Activated CD8-positive, alpha-beta T cell treated with anti-CD3 and anti-CD28 coated beads for 36 hours (primary cell): Measurements from ENCODE around the gene MAGI2. TPM values are rescaled to one million over a fixed set of nuclear protein-coding genes. Genes with fewer than 3 reads are reported as not detected.

ENCODE experiments used
- ATAC-seq: fragments of 200-7000 bp; cut with Tn5 transposase; one replicate; pipeline ENCODE4 v1.10.0; 2021; ENCODE audit warnings: mild to moderate bottlenecking, moderate library complexity
- CTCF ChIA-PET: fragments of 350-600 bp; sonication (Branson Sonifier 250); formaldehyde crosslinking; loops from one replicate; lab custom pipeline; 2021; ENCODE audit warnings: antibody characterized with exemption; lab: Charles Lee
- POLR2A ChIA-PET: fragments of 350-600 bp; sonication (Branson Sonifier 250); formaldehyde crosslinking; loops from one replicate; lab custom pipeline; 2021; ENCODE audit warnings: antibody characterized with exemption; lab: Charles Lee
- DNase-seq: peaks from one replicate; pipeline ENCODE4 v3.0.0-alpha.2; 2020
- H3K27ac Mint-ChIP-seq: one replicate; pipeline ENCODE4 v1.8.0; 2021; ENCODE audit warnings: mild to moderate bottlenecking, mixed read lengths
- H3K27me3 Mint-ChIP-seq: one replicate; pipeline ENCODE4 v1.8.0; 2021; ENCODE audit warnings: mixed read lengths
- H3K36me3 Mint-ChIP-seq: one replicate; pipeline ENCODE4 v1.8.0; 2021; ENCODE audit warnings: low read depth, mixed read lengths
- H3K4me1 Mint-ChIP-seq: one replicate; pipeline ENCODE4 v1.8.0; 2021; ENCODE audit warnings: low read depth, mixed read lengths
- H3K4me3 Mint-ChIP-seq: one replicate; pipeline ENCODE4 v1.8.0; 2021; ENCODE audit warnings: mild to moderate bottlenecking, moderate library complexity, mixed read lengths
- H3K9me3 Mint-ChIP-seq: one replicate; pipeline ENCODE4 v1.8.0; 2021; ENCODE audit warnings: mixed read lengths
- intact Hi-C: fragments of 100-400 bp; cut with micrococcal nuclease; formaldehyde crosslinking; loops from one replicate; pipeline ENCODE4 v1.10.0; 2022
- total RNA-seq, 2 experiments: library from RNA; stranded (reverse); gene quantifications; one replicate each; pipeline ENCODE4 v1.2.3, GENCODE V29; 2021
- TF ChIP-seq, protein P1 (sequence below): fragments of 200-600 bp; IDR thresholded peaks from one replicate; pipeline ENCODE4 v1.8.0; 2022; ENCODE audit warnings: antibody characterized with exemption, mild to moderate bottlenecking

The MAGI2 gene
- total RNA-seq, 2 experiments from 2014 or later = 0.04 to 0.09 TPM

DNA sequence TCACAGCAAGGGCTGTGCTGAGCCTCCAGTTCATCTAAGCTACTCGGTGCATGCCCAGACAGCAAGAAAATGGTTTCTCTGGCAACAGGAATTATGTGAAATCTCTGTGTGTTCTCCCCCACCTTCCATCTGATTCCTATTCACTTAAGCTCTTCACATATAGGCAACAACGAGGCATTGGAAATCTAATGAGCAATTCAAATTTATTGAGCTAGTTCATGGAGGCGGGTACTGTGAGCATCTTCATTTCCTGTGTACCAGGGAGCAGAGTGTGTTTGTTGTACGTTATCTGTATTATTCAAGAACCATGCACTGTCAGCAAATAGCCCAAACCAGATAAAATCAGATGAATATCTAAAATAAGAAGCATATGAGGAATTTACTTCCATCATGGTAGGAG is 739.1 kb downstream of the MAGI2 start:
- ATAC-seq (no peak), DNase-seq (no peak)
- Mint-ChIP-seq H3K27me3 (no peaks in the 10 kb centered on the region), H3K4me1 (no peaks in the 10 kb centered on the region), H3K36me3 (no peaks in the 10 kb centered on the region), H3K4me3 (no peak overlapping the region), H3K27ac (no peak overlapping the region), H3K9me3 (peaks cover 2% of the 10 kb centered on the region)
- POLR2A ChIA-PET = no interaction called here
- CTCF ChIA-PET = no interaction called here
- intact Hi-C loops = no loop called here
- TF ChIP-seq, protein P1, sequence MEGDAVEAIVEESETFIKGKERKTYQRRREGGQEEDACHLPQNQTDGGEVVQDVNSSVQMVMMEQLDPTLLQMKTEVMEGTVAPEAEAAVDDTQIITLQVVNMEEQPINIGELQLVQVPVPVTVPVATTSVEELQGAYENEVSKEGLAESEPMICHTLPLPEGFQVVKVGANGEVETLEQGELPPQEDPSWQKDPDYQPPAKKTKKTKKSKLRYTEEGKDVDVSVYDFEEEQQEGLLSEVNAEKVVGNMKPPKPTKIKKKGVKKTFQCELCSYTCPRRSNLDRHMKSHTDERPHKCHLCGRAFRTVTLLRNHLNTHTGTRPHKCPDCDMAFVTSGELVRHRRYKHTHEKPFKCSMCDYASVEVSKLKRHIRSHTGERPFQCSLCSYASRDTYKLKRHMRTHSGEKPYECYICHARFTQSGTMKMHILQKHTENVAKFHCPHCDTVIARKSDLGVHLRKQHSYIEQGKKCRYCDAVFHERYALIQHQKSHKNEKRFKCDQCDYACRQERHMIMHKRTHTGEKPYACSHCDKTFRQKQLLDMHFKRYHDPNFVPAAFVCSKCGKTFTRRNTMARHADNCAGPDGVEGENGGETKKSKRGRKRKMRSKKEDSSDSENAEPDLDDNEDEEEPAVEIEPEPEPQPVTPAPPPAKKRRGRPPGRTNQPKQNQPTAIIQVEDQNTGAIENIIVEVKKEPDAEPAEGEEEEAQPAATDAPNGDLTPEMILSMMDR = no peak

DNA sequence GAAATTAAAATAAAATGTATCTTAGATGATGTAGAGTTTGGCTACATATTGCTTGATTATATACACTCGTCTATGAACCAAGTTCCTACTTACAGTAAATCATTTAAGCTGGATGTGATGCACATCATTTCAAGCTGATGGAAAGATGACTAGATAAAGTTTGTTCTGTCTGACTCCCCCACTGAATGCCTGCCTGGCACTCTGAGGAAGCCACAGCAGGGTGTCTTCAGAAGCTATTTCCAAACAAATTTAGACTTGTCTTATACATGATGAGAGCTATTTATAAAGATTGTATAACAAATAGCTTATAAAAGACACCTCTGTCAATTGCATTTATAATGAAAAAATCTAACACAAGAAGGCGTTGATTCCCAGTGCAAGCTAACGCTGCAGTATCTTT is 741.4 kb downstream of the MAGI2 start:
- intact Hi-C loops = no loop called here
- H3K9me3 Mint-ChIP-seq = peaks cover 2% of the 10 kb centered on the region
- H3K36me3 Mint-ChIP-seq = no peaks in the 10 kb centered on the region
- H3K27me3 Mint-ChIP-seq = no peaks in the 10 kb centered on the region
- CTCF ChIA-PET = no interaction called here
- H3K4me3 Mint-ChIP-seq = no peak overlapping the region
- no peaks in the 10 kb centered on the region for H3K4me1 Mint-ChIP-seq
- POLR2A ChIA-PET = no interaction called here
- DNase-seq = no peak
- no peak overlapping the region for H3K27ac Mint-ChIP-seq
- ATAC-seq = no peak
- TF ChIP-seq, protein P1 = no peak

DNA sequence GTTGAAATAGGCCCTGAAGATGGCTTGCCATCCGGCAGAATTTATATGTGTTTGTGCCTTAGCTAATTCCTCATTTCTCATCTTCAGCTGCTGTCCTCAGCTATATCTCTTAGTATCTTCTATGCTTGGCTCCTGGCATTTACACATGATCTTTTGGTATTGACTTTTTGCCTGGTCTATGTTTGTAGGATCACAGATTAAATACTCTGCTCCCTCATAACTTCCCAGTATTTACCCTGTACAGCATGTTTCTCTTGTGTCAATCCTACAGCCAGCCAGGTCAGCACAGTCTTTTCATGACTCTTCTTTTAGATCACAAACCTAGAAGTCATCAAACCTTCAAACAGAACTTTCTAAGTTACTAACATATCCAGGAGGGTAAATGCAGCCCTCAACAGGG is 743.8 kb downstream of the MAGI2 start:
- CTCF ChIA-PET = interaction anchor here (1.5 kb wide), 1 partner anchor 86 kb away, joined by 3 read pairs; no protein-coding TSS in a partner anchor
- TF ChIP-seq, protein P1 = no peak
- POLR2A ChIA-PET = no interaction called here
- intact Hi-C loops = no loop called here
- H3K36me3 Mint-ChIP-seq = no peaks in the 10 kb centered on the region
- ATAC-seq (no peak), DNase-seq (no peak)
- no peaks in the 10 kb centered on the region for H3K4me1 Mint-ChIP-seq
- no peak overlapping the region for H3K4me3 Mint-ChIP-seq
- peaks cover 2% of the 10 kb centered on the region for H3K9me3 Mint-ChIP-seq
- H3K27me3 Mint-ChIP-seq = no peaks in the 10 kb centered on the region
- no peak overlapping the region for H3K27ac Mint-ChIP-seq

DNA sequence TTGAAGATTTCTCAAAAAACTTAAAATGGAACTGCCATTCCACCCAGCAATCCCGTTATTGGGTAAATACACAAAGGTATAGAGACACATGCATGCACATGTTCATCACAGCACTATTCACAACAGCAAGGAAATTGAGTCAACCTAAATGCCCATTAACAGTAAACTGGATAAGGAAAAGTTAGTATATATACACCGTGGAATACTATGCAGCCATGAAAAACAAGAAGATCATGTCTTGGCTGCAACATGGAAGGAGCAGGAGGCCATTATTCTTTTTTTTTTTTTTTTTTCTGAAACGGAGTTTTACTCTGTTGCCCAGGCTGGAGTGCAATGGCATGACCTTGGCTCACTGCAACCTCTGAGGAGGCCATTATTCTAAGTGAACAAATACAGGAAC is 749.0 kb downstream of the MAGI2 start:
- no peaks in the 10 kb centered on the region for H3K36me3 Mint-ChIP-seq
- DNase-seq (no peak), ATAC-seq (no peak)
- H3K4me3 Mint-ChIP-seq = no peak overlapping the region
- H3K27ac Mint-ChIP-seq = no peak overlapping the region
- ChIA-PET CTCF (no interaction called here), POLR2A (no interaction called here)
- intact Hi-C loops = no loop called here
- H3K4me1 Mint-ChIP-seq = no peaks in the 10 kb centered on the region
- no peaks in the 10 kb centered on the region for H3K27me3 Mint-ChIP-seq
- TF ChIP-seq, protein P1 = no peak
- H3K9me3 Mint-ChIP-seq = peaks cover 3% of the 10 kb centered on the region

DNA sequence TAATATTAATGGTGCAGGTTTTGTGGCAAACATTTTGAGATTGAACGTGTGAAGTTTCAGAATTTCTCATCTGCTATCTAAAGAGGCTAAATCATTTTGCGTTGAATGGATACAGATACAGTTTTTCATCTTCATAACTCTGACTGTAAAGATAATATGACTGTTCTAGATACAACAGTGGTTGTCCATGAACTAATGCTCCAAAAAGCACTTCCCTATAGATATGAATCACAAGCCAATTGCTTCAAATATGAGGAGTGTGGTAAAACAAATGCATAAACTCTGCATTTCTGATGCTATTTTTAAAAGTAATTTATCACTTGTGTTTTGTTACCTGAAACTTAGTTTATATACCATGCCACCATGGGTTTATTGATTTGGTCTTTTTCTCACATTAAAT is 750.1 kb downstream of the MAGI2 start:
- no peak overlapping the region for H3K27ac Mint-ChIP-seq
- no peak overlapping the region for H3K4me3 Mint-ChIP-seq
- ChIA-PET POLR2A (no interaction called here), CTCF (no interaction called here)
- DNase-seq (no peak), ATAC-seq (no peak)
- no peaks in the 10 kb centered on the region for H3K4me1 Mint-ChIP-seq
- intact Hi-C loops = no loop called here
- TF ChIP-seq, protein P1 = no peak
- no peaks in the 10 kb centered on the region for H3K27me3 Mint-ChIP-seq
- H3K9me3 Mint-ChIP-seq = peaks cover 4% of the 10 kb centered on the region
- H3K36me3 Mint-ChIP-seq = no peaks in the 10 kb centered on the region
